ENCODE results near the gene FBRSL1. TPM values are rescaled to one million over a fixed set of nuclear protein-coding genes. Genes with fewer than 3 reads are reported as not detected.

FBRSL1 gene
- total RNA-seq, 1 experiment from 2014 or later = 124 TPM

- H3K27me3 ChIP-seq (ENCODE audit: insufficient read depth, low read length) = no peaks in the 10 kb centered on the region
- no peak overlapping the region for H3K4me3 ChIP-seq (replicated peaks in 1 of 2; ENCODE audit: low read depth in 1 of 2, low read length in 2 of 2)
- CTCF ChIA-PET = no interaction called here
- RAD21 ChIA-PET (ENCODE audit: low non-redundant PET in 1 of 2, low total read pairs in 2 of 2, uncharacterized antibody in 2 of 2, unreplicated experiment in 2 of 2) = no interaction called here
- no peak overlapping the region for H2AFZ ChIP-seq (ENCODE audit: low read depth, low read length, poor library complexity, severe bottlenecking)
- no peaks in the 10 kb centered on the region for H3K9me2 ChIP-seq (ENCODE audit: insufficient read depth)
- H3K79me2 ChIP-seq (ENCODE audit: insufficient read depth, low read length) = no peaks in the 10 kb centered on the region
- no peak overlapping the region for H3K4me2 ChIP-seq (ENCODE audit: low read length)
- peaks cover 0 to 3% of the 10 kb centered on the region in 2 experiments; a peak in 1 of 4 replicates for H3K9me3 ChIP-seq (ENCODE audit: control insufficient read depth in 1 of 2, insufficient read depth in 1 of 2, low read depth in 1 of 2, low read length in 2 of 2)
- TF ChIP-seq ELF1 (IDR thresholded peaks at IDR 0.05; ENCODE audit: borderline replicate concordance, low read depth) = no peak
- TF ChIP-seq TCF7L2 (IDR thresholded peaks at IDR 0.05; ENCODE audit: borderline replicate concordance, extremely low read depth, insufficient read depth, insufficient read length) = no peak
- no peak for TF ChIP-seq POLR2AphosphoS5 (IDR thresholded peaks at IDR 0.05; ENCODE audit: low read depth, low read length)
- TF ChIP-seq YY1 (IDR thresholded peaks at IDR 0.05; ENCODE audit: extremely low read depth, insufficient replicate concordance, low read depth, low read length) = no peak
- no peak for TF ChIP-seq CTCF (IDR thresholded peaks at IDR 0.05 in 2 of 3, conservative IDR thresholded peaks at IDR 0.05 in 1 of 3; ENCODE audit: borderline replicate concordance in 1 of 3, insufficient read depth in 1 of 3, low read depth in 2 of 3, low read length in 2 of 3)
- TF ChIP-seq REST (IDR thresholded peaks at IDR 0.05; ENCODE audit: low read depth) = no peak
- no peak for TF ChIP-seq MAX (IDR thresholded peaks at IDR 0.05)
- no peak for TF ChIP-seq SIN3A (IDR thresholded peaks at IDR 0.05; ENCODE audit: low read depth)
- TF ChIP-seq ZFX (IDR thresholded peaks at IDR 0.05) = no peak
- no peak for TF ChIP-seq JUND (IDR thresholded peaks at IDR 0.05)
- TF ChIP-seq ATF3 (IDR thresholded peaks at IDR 0.05) = no peak
- TF ChIP-seq ZBTB33 (IDR thresholded peaks at IDR 0.05; ENCODE audit: extremely low read depth, insufficient replicate concordance, low read length) = no peak
- no peak for TF ChIP-seq POLR2A (IDR thresholded peaks at IDR 0.05; ENCODE audit: borderline replicate concordance, extremely low read depth, insufficient read depth, insufficient read length)
- TF ChIP-seq CEBPB (IDR thresholded peaks at IDR 0.05; ENCODE audit: low read depth) = no peak
- TF ChIP-seq SP1 (IDR thresholded peaks at IDR 0.05; ENCODE audit: low read depth) = no peak
- no TSS peak for BruUV-seq (replicated peaks)
- H3K9ac ChIP-seq (ENCODE audit: low read length) = no peak overlapping the region
- H4K20me1 ChIP-seq (ENCODE audit: insufficient read depth) = no peaks in the 10 kb centered on the region
- no peak overlapping the region for H3K27ac ChIP-seq (ENCODE audit: low read depth, low read length)
- H3K4me1 ChIP-seq (ENCODE audit: control insufficient read depth in 1 of 2, insufficient read depth in 2 of 2, low read length in 2 of 2) = no peaks in the 10 kb centered on the region
- POLR2A ChIA-PET = no interaction called here
- intact Hi-C loops (cut with micrococcal nuclease) = no loop called here
- H3K36me3 ChIP-seq (ENCODE audit: control insufficient read depth in 1 of 2, insufficient read depth in 2 of 2, low read length in 2 of 2) = no peaks in the 10 kb centered on the region
- ATAC-seq = no peak
- no peak for DNase-seq (ENCODE audit: low read depth, low spot score)
Measured at GRCh38 chr12:132541200-132541599, 51.2 kb downstream of the FBRSL1 start.
